HG02763 (cell line): ENCODE results near the gene EBP.

ENCODE experiments used
- ATAC-seq: cut with Tn5 transposase; IDR thresholded peaks from one replicate; pipeline ENCODE4 v1.9.1; 2021; ENCODE audit warnings: mild to moderate bottlenecking, moderate library complexity; ENCODE audit not compliant: unreplicated experiment

Gene EBP

DNA sequence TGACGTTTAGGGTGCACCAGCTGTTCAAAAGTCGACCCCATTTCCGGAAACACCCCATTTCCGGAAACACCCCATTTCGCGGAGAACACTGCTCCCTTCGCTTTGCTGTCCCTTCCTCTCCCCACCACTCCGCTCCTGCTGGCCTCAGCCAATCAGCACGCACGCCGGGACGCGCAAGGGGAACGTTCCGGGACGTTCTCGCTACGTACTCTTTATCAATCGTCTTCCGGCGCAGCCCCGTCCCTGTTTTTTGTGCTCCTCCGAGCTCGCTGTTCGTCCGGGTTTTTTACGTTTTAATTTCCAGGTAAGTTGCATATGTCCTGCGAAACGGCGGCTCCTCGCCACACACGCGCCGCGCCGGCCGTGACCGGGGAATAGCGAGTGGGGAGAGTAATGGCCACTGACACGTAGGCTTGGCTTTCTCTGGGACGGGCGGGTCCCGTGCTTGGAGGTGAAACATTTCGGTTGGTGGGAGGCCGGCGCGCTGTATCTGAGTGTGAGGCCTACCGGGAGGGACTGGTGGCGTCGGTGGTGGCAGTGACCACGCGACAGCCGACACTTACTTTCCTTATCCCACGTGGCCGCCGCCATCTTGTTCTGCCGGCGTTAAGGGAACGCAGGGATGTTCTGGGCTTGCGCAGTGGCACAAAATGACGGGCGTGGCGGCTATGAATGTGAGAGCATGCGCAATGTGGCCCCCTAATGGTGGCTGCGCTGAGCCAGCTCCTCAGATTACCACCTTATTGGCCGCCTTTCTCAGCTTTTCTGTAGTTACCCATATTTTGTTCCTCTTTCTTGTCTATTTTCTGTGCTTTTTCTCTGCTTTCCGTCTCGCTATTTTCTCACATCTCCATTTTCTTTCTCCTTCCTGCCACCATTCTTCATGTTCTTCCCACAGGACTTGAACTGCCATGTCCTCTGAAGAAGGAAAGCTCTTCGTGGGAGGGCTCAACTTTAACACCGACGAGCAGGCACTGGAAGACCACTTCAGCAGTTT is 53.0 kb downstream of the EBP start, which contains the start of gene RBM3:
RBM3 (plus strand) TSS at position 215 of the 997 bp plus-strand sequence; CDS start at position 912, 697 bp downstream.
- peak; percentile 82 for ATAC-seq

DNA sequence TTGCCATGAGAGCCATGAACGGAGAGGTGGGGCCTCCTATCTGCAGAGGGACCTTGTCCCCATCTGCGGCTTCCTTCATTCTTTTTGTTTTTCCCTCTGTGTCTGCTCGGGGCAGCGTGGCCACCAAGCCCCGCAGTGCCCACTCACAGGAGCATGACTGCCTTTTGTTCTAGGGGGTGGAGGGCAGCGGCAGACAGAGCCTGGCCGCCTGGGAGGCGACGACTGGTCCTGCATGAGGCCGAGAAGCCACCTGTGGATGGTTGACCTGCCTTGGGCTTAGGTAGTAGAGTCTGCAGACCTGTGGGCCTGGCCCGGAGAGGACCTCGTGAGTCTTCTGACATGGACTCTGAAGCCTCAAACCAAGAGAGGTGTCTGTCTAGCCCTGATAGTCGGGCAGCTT is 54.0 kb downstream of the EBP start:
- ATAC-seq, result no peak

DNA sequence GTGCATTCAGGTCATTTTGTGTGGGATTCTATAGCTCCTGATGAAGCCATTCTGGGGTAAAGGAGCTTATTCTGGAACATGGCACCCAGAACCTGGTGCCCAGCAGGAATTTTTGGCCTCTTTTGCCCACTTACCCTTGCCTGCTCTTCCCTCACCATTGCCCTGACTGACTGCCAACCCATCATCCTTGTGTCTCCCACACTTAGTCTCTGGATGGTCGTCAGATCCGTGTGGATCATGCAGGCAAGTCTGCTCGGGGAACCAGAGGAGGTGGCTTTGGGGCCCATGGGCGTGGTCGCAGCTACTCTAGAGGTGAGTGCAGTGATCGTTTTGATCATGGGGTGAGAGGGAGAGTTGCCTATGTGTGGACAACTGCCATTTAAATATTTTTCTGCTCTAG is 54.5 kb downstream of the EBP start:
- no peak for ATAC-seq
